ENCODE measurements around the gene MBP.

Gene MBP

DNA sequence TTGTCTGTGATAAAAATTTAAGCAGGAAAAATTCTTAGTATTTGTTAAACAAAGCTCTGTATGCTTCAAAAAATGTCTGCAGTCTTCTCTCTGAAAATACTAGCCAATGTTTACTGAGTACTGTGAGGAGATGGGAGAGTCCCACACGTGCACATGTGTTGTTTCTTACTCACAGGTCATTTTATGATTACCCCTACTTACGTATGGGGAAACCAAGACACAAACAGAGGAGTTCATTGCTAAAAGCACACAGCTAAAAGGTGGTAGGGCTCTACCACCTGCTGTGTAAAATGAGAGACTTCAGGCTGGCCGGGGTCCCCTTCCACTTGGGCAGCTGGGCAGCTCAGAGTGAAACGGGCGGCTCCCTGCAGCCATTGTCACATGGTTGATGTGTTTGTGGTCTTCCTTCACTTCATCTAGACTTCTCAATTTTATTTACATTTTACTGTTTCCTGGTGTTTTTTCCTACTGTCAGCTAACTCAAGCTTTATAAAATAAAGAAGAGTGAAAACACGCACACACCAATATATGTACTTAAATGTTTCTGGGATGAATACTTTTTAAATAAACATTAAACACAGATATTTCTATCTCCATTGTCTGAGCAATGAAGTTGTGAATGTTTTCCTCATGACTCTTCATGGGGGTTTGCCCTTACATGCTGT is 71.2 kb downstream of the MBP start:
- DNase-seq: no peak

DNA sequence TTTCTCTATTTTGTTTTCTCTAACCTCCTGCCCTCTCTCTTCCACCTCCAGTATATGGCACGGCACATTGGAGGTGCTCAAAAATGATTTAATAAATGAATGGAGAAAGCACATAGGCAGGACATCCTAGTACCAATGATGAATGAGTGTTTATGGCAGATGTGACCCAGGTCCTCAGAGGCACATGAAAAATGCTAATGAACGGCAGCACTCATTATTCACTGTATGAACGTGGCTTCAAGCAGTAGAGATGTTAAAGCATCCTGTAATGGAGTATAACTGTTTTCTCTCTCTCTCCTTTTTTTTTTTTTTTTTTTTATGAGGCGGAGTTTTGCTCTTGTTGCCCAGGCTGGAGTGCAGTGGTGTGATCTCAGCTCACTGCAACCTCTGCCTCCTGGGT is 72.4 kb downstream of the MBP start:
- DNase-seq: no peak

DNA sequence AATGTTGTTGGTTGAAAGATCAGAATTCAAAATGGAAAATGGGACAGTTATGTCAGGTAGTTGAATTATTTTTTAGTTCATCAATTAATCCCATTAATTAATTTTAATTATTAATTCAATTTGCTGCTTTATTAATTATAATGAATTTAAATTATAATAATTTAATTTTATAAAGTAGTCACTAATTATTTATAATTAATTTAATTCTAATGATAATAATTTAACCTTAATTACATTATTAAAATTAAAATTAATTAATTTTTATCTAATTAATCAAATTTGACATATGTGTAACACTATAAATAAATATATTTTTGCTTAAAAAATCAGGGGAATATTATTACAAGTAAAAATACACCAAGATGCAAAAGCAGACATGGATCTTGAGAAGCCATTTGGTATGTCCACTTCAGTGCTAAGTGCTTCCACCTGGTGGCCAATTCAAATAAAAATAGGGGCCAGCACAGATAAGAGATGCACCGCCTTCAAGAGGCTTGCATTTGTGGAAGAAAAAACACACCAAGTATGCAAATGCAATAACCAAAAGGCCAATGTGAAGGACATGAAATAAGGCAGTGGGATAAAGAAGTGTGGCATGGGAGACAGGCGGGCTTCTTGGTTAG is 73.2 kb downstream of the MBP start:
- DNase-seq: no peak

DNA sequence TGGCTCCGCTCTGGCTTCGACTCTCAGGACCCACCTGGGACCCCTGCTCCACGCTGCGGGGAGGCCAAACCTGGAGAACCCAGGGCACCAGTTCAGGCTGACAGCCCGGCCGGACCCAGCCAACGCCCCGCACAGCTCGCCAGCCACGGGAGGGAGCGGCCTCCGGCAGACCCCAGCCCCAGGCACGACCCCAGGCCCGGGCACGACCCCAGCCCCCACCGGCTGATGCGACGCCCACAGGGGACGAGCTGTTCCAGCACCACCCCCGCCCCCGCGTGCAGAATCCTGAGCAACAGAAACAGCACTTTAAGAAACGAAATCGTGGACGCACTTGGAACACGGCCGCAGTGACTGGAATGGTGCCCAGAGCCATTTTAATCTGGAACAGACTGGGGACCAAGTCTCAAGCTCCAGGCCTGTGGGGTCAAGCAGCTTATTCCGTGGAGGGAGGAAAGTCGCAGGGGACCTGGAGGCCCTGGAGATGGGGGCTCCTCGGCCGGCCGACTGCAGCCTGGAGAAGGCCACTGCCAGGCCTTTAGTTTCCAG is 74.2 kb downstream of the MBP start:
- DNase-seq: no peak

DNA sequence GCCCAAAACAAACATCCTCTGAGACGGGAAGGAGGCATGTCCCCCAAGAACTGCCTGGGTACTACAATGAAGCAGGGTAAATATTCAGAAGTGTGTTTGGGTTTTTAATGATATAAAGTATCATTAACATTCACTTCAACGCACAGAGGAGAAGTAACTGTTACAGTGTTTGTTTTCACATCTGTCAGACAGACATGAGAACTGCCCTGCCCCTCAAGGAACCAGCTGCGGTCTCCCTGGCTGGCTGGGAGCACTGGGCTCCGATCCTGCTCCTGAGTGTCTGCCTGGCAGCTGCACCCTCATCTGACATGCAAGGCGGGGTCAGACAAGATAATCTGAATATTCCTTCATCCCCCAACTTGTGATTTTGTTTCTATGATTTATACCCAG is 75.6 kb downstream of the MBP start:
- DNase-seq: no peak

DNA sequence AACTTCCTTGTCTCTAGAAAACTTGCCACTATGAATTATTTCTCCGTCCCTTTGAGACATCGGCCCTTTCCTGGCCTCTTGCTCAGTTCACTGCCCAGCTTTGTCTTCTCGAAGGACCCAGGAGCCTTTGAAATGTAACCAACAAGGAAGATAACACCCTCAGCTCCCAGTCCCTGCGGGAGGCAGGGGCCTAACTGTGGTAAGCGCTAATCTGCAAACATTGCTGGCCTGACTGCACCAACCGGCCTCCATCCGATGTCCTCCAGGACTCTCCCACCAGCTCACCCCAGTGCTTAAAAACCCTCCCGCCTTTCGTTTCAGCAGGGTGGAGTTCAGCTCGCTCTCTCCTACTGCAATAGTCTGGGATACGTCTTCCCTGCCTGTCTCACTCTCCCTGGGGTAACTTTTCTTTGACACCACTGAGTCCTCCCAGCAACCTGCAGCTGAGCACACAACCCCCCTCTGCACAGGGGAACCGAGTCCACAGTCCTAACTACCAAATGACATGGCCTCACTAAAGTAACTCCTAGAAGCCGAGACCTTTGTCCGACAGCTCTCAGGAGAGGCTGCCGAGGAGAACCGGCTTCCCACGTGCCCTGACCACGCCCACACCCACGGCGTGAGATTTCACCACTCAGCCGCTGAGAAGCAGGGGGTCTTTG is 76.1 kb downstream of the MBP start:
- DNase-seq: no peak

DNA sequence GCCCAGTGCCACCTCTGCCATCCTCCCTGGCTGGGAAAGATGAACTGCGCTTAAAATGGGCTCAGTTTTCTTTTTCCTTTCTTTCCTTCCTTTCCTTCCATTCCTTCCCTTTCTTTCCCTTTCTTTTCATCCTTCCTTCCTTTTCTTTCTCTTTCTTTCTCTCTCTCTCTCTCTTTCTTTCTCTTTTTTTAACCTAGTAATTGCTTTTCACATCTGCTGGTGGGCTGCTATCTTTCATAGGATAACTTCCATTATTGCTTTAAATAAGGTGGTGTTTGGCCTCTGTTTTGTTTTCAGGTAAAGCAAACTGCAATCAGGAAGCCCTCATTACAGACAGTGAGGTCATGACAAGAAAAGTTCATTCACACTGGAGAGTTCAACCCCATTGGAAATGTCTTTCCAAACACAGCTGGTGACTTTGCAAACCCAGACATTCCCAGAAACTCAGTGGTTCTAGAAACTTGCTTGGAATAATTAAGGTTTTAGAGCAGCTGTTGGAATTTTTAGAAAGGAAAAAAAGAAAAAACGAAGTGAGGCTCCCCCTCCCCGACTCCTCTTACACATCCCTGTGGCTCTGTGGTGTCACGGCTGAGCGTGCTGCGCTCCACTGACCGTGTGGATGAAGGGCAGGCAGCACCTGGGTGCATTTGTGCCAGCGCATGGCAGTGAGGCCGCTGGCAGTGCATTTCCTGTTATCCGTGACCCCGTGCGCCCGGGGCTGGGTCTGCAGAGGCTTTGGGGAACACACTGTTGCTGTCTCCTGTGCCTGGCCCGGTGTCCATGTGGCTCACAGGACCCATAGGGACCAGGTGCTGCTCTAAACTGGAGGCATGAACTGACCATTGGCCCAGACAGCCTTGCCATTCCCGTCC is 76.9 kb downstream of the MBP start:
- no peak for DNase-seq

DNA sequence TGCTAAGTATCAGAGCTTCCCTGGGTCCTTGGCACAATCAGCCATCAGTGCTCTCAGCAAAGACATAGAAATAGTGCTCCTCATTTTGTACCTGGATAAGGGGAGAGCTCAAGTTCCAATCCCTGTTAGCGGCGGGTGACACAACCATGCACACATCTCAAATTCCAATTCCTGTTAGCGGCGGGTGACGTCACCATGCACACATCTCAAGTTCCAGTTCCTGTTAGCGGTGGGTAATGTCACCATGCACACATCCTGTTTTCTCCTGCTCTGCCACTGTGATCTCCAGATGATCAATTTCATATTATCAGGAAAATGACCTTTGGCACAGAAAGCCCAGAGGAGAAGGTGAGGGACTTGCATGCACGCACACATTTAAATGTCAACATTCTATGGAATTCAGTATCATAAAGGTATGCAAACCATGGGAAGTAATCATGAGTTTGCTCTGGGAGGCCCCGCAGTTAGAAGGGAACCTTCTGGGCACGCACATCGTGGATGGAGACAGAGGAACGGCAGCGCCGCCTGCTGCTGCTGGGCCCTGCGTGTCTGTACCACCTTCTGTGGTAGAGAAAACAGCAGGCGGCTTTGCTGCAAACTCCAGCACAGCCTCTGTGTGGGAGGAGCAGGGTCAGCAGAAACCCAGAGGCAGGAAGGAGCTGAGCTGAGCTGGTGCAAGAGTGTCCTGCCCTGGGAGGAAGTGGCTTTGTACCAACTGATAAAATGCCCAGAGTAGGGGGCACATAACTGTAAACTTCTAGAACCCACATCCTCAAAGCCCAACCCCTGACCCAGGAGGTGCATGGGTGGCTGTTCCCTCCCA is 77.8 kb downstream of the MBP start:
- peak; percentile 58 for DNase-seq

DNA sequence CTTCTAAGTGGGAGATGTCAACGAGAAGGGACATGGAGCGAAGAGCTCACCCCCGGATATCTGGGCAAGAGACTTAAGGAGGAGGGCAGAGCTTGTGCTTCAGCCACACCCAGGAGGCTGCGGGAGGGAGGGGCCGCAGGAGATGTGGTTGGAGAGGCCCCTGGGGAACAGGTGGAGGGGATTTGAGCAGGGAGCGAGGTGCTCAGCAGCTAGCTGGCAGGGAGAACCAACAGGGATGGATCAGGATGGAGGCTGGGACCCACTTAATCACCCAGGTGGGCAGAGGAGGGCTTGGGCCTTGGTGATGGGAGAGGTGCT is 78.3 kb downstream of the MBP start:
- no peak for DNase-seq

DNA sequence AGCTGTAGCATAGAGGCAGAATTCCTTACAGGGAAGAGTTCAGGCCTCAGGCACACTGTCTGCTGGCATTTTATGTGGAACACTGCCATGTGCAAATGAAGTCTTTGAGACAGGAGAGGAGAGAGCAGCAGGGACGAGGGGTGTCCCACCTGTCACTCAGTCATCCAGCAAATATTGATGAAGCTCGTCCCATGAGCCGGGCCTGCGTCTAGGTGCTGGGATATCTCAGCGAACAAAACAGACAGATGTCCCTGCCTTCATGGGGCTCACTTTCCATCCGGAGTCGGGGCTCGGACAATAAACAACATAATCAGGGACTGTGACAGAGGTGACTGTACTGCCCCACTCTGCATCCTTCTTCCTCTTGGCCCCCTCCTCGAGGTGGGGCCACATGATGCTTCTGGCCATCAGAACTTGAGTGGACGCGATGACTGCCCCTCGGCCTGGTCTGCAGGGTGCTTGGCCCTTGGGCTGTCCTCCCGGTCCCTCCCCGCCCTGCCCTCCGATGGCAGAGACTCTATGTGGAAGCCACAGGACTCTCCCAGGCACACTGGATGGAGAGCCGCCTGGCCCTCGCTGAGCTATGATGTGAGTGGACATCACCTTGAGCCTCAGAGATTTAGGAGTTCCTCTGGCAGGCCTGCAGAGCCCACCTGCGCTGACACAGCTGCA is 78.8 kb downstream of the MBP start:
- DNase-seq: no peak

DNA sequence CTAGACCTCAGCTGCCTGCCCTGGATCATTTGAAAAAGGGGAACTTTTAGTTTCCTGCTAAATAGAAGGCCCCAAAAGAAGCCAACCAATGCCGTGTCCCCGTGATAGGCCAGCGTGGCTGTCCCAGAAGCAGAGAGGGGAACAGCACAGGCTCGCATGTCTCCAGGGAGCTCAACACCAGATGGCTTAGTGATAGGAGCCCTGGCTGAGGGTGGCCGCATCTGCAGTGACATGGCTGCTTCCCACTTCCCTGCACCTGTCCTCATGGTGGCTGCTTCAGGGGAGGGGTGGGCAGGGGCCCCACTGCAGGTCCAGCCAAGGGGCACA is 79.6 kb downstream of the MBP start:
- DNase-seq: no peak

DNA sequence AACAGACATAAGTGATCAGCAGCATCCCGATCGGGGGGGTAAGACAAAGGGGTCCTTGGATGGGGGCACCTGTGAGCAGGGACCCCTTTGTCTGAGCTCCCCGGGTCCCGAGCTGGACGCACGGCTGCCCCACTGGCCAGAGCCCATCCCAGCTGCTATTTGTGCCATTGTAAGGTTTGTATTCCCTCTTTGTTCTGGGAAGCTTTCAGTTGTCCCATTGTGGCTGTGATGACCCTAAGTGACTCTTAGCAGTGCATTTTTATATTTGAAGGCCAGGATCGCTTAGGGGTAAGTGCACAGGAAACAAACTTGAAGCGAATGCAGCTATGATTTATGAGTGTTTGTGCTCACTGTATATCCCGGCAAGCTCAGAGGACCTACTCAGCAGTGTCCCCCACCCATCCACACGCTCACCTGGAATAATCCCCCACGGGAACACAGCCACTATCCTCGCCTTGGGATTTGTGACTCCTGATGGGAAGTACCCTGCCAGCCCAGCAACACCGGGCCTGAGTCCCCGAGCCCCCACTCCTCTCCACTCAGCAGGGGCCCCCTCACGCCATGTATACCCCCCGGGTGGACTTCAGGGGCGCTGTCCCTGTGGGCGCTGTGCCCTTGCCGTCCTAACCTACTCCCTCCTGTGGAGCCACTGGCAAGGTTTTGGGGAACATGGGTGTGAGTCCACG is 80.1 kb downstream of the MBP start:
- DNase-seq: no peak

DNA sequence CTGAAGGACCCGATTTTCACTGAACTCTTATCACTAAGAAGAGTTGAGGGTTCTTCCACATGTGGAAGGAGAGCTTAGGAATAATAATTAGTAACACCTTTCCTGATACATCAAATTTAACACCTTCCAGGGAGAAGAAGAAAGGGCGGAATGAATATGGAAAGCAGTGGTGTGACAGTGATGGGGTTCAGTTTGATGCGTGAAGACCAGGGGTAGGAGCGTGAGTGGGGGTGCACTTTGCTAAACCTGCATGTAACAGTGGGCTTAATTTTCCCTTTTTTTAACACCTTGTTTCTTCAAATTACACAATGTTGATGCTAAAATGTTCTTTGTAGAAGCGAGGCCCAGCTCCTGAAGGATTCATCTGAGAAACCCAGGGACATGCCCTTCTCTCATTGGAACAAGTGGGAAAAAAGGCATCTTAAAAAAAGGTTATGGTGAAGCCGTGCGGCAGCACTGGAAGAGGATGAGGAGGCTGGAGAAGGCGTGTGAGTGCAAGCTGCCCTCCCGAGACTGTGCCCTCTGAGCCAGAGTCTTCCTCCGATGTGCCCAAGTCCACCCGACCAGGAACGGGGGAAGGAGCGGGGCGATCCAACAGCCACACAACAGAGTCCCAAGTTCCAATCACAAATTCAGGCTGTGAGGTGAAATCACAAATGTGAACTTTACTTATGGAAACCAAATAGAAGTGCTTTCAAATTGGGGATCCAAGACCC is 80.8 kb downstream of the MBP start:
- DNase-seq: no peak

DNA sequence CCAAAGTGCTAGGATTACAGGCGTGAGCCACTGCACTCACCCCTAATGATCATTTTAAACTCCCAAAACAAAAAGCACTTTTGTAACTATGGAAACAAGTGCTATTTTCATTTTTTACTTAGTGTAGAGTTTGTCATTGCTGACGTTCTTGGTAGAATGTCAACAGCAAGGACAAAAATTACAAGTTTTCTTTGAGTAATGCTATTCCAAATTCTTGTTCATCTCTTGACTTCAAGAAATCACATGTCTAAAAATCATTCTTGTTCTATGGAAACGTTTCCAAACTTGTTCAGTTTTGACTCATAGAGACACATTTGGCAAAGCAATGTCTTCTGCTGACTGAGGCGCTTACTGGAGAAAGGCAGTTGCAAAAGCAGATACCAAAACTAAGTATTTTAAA is 82.6 kb downstream of the MBP start:
- no peak for DNase-seq

DNA sequence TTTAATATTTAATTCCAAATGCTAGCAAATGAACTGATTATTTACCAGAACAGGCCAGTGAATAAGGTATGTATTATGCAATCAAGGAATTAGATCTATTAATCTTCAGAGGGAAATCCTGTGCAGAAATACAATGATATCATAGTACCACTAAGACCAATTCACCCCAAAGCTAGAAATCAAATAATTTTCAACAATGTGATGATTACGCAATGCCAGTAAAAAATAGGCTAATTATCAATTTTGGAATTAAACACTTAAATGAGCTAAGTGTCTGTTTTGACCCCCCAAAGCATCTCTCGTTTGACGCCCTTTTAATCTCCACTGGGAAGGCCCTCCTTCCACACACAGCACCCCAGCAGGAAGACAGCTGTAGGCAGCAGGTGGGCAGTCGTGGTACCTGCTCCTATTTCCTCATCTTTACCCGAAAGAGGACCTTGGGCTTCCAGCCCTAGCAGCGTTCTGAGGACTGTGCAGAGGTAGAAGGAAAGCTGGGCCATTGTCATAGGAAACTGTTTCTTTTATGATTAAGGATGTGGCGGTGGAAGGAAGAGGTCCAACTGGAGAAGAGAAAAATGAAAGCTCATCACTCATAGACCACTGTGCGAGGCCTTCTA is 84.7 kb downstream of the MBP start:
- DNase-seq: no peak

DNA sequence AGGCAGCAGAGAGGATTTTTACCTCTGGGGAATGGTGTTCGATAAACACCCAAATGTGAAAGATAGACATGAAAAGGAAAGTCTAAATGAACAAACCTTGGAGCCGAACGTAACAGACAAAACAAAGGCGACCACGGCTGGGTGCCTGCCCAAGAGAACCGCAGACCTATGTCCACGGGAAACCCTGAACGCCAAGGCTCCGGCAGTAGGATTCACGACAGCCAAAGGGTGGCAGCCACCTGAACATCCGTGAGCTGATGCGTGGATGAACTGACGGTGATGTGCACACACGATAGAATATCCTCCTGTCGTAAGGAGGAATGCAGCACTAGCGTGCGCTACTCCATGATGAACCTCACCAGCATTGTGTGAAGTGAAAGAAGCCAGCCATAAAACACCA is 85.6 kb downstream of the MBP start:
- no peak for DNase-seq

DNA sequence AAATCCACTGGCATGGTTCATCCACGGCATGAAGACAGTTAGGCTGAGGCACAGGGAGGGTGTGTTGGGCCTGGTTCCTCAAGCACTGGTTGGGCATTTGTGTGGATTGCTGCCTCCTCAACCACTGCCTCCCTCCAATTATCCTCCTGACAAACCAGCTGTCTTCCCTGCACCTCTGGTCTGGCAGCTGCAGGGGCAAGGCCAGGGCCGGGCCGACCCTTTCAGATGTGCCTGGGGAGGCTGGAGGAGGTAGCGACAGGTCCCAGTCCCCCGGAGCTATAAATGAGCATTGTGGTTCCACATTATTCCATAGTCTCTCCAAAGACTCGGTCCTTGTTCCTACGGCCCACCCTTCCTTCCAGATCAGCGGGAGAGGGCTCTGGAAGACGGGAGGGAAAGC is 86.2 kb downstream of the MBP start:
- DNase-seq: no peak

DNA sequence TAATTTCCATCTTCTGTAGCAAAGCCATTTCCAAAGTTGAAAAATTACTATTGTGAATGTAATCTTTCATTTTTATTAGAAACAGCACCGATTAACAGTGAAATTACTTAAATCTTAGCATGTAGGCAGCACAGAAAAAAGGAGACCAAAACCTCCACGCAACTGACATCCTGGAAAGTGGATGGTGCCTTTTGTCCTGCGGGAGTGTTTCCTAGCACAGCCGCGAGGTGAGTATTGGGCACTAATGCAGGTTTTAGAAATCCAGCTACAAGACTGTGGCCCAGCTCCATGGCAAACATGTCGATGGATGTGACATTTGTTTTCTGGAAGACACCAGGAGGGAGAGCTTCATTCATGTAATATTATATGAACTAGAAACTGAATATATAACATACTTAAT is 86.9 kb downstream of the MBP start:
- DNase-seq: no peak

DNA sequence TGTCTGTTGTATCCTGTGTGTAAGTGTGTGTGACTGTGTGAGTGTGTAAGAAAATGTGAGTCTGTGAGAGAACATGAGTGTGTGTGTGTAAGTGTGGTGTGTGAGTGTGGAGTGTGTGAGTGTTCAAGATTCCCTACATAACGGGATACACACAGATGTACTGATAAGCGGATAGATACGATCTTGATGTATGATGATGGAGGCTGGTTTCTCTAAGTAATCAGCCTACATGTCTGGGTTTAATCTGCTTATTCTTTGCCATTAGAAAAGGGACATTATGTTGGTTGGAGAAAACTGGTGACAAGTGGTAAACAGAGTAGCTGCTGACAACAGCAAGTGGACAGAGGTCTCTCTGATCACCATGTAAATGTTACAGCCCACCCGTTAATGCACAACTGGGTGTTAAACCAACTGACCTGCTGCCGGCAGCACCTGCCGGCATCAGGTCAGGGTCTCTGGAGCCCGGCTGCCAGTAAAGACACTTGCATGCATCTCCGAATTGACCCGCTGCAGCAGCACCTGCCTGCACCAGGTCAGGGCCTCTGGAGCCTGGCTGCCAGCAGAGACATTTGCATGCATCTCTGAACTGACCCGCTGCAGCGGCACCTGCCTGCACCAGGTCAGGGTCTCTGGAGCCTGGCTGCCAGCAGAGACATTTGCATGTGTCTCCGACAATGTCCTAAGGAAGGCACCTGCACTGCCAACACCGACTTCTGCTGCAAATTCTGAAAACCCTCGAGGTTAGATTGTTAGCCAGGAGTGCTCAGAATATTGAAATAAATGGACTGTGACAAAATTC is 87.5 kb downstream of the MBP start:
- DNase-seq: no peak
